ENCODE data around the gene CCDC142.
"Not testable (repeated sequence)": the region's sequence is repeated elsewhere in the genome, so short reads cannot be mapped to it uniquely, and the experiment has no call there.

CCDC142 gene

DNA sequence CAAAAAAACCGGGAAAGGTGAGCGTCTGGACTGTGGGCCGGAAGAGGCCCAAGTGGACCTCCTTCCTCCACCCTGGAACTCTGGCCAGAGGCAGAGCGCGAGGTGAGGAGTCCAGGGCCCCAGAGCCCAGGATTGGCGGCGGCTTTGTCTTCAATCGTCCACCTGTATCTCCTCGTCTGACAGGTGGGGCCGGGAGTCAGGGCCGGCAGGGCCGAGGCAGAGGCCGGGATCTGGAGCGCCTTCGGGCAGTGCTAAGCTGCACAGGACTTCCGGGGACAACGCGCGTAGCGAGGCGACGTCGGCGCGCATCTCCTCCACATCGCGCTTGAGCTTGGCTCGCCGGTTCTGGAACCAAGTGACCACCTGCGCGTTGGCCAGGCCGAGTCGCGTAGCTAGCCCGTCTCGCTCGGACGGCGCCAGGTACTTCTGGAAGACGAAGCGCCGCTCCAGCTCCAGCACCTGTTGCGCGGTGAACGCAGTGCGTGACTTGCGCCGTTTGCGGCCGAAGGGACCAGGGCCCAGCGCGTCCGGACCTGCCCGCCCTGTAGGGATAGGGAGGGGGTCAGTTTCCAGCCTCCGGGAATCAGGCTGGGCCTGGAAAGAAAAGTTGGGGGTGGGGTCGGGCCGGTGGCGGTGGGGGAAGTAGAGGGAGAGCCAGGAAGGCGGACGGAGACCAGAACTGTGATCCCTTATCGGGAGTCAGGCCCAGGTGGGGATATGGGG, 15.1 kb upstream of the CCDC142 start:
- Histone ChIP-seq H3K9ac (ENCODE audit: low read depth, low read length) (peak overlapping the region; percentile 53), H3K36me3 (ENCODE audit: insufficient read depth, low read length) (no peaks in the 10 kb centered on the region), H3K9me3 (ENCODE audit: control insufficient read depth, insufficient read depth, low read length) (no peaks in the 10 kb centered on the region), H3K4me1 (ENCODE audit: insufficient read depth, low read length) (peaks cover 4% of the 10 kb centered on the region; the same call in 1 of the 2 replicates)

DNA sequence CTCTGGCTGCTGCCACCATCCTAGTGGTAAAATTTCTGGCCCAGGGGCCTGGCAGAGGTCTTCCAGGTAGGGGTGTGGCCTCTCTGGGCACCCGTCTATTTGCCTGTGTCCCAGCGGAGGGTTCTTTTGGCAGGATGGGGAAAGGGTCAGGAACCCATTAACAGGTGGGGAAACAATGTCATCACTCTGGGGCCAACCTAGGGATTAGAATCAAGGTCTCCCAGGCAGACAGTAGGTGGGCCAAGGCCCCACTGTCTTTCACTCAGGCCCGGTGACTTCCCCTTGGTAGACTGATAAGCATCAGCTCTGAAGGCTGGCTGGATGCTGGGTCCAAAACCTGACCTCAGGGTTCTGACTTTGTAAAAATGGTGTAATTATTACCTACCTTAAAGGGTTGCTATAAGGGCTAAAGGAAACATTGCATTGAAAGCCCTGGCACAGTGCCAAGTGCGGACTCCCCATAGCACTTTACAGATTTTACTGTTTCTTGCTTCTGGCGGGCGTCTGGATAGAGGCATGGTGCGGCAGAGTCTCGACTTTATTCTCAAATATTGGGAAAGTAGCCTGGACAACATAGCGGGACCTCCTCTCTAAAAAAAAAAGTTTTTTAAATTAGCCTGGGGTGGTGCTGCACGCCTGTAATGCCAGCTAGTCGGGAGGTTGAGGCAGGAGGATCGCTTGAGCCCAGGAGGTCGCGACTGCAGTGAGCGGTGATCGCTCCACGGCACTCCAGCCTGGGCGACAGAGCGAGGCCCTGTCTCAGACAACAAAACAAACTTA, 14.4 kb upstream of the CCDC142 start:
- H3K4me1 ChIP-seq (ENCODE audit: insufficient read depth, low read length), result peaks cover 4% of the 10 kb centered on the region; the same call in 1 of the 2 replicates
- no peaks in the 10 kb centered on the region for H3K9me3 ChIP-seq (ENCODE audit: control insufficient read depth, insufficient read depth, low read length)
- 0 out of 2 replicates have a peak, but pooled peaks cover 2% of the 10 kb centered on the region for H3K36me3 ChIP-seq (ENCODE audit: insufficient read depth, low read length)
- H3K9ac ChIP-seq (ENCODE audit: low read depth, low read length), result peak overlapping the region; percentile 53; the same call in 1 of the 2 replicates

DNA sequence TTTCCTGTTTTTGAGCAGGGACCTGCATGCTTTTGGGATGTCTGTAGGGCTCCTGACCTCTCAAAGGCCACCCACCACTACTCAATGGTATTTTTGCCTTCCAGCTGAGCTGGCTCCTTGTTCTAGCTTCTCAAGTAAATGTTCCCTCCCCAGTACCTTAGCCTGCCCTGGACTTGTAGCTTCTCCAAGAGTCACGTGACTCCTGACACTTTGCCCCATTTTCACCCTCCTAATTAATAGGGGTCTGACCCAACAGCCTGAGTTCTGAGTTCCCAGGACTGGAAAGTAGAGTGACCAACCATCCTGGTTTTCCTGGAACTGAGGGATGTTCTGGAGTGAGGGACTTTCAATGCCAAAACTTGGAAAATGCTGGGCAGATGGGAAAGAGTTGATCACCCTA, 12.6 kb upstream of the CCDC142 start:
- H3K36me3 ChIP-seq (ENCODE audit: insufficient read depth, low read length), result 0 out of 2 replicates have a peak, but pooled peaks cover 9% of the 10 kb centered on the region
- no peaks in the 10 kb centered on the region for H3K9me3 ChIP-seq (ENCODE audit: control insufficient read depth, insufficient read depth, low read length)
- no peaks in the 10 kb centered on the region for H3K4me1 ChIP-seq (ENCODE audit: insufficient read depth, low read length)
- no peak overlapping the region for H3K9ac ChIP-seq (ENCODE audit: low read depth, low read length)

DNA sequence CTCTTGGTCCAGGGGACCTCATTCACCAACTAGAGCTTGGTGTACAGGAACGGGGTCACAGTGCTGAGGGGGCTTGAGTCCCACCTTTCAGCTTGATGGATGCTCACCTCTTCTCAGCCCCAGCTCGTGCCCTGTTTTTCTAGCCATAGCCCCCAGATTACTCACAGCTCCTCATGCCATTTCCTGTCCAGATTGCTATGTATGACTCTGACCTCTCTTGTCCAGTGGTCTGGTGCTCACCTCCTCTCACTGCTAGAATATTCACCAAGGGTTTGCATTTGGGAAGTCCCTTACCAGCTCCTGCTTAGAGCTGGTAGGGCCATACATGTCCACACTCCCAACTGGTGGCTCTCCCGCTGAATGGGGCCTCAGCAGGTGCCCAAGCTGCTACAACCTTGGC, 10.7 kb upstream of the CCDC142 start:
- no peaks in the 10 kb centered on the region for H3K9me3 ChIP-seq (ENCODE audit: control insufficient read depth, insufficient read depth, low read length)

DNA sequence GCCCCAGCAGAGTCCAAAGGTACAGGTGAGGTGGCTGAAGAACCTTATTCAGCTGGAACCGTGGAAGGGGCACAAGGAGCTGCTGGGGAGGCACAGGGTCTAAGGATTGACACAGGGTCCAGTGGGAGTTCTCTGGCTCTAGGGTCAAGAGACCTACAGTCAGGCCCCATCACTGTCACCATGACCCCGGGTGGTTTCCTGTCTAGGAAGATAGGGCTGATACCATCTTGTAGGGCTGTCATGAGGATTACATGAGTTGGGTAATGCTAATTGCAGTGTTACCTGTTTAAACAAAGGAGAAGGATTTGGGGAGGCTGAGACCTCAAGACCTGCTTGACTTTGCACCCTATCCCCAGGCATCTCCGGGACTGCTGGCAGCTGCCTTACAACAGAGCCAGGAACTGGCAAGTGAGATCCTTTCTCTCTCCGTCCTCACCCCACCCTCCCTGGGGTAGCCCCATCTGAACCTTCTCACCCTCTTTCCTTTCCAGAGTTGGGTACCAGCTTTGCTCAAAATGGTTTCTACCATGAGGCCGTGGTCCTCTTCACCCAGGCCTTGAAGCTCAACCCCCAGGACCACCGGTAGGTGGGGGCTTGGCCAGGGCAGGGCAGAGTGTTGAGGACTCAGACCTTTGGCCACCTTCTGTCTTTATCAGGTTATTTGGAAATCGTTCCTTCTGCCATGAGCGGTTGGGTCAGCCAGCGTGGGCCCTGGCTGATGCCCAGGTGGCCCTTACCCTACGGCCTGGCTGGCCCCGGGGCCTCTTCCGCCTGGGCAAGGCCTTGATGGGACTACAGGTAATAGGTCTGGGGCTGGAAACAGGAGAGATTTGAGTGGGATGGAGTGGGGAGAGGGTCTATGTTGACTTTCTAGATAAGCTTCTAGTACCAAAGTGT, 9.1 kb upstream of the CCDC142 start:
- 0 out of 2 replicates have a peak, but pooled peaks cover 9% of the 10 kb centered on the region for H3K36me3 ChIP-seq (ENCODE audit: insufficient read depth, low read length)
- H3K9me3 ChIP-seq (ENCODE audit: control insufficient read depth, insufficient read depth, low read length), result no peaks in the 10 kb centered on the region
- no peaks in the 10 kb centered on the region for H3K4me1 ChIP-seq (ENCODE audit: insufficient read depth, low read length)
- no peak overlapping the region for H3K9ac ChIP-seq (ENCODE audit: low read depth, low read length)

More for the DNA sequence above, 10.7 kb upstream of the CCDC142 start:
- no peaks in the 10 kb centered on the region for H3K4me1 ChIP-seq (ENCODE audit: insufficient read depth, low read length)
- H3K9ac ChIP-seq (ENCODE audit: low read depth, low read length), result no peak overlapping the region
- 0 out of 2 replicates have a peak, but pooled peaks cover 9% of the 10 kb centered on the region for H3K36me3 ChIP-seq (ENCODE audit: insufficient read depth, low read length)

DNA sequence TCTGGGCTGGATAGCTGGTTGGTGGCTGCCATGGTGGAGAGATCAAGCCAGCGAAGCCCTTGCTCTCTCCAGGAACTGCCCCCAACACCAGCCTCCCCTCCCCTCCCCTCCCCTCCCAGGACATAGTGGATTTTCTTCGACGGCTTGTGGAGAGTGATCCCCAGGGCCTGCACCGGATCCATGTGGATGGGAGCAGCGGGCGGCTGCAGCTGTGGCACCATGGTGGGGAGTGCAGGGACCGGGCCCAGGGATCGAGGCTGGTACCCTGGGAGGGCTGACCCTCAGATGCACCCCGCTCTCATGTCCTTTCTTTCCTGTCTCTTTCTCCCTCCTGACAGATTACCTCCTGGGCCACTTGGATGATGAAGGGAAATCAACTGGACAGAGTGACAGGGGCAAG, 7.1 kb upstream of the CCDC142 start:
- Histone ChIP-seq H3K4me1 (ENCODE audit: insufficient read depth, low read length) (no peaks in the 10 kb centered on the region), H3K36me3 (ENCODE audit: insufficient read depth, low read length) (0 out of 2 replicates have a peak, but pooled peaks cover 9% of the 10 kb centered on the region), H3K9me3 (ENCODE audit: control insufficient read depth, insufficient read depth, low read length) (no peaks in the 10 kb centered on the region), H3K9ac (ENCODE audit: low read depth, low read length) (no peak overlapping the region)

DNA sequence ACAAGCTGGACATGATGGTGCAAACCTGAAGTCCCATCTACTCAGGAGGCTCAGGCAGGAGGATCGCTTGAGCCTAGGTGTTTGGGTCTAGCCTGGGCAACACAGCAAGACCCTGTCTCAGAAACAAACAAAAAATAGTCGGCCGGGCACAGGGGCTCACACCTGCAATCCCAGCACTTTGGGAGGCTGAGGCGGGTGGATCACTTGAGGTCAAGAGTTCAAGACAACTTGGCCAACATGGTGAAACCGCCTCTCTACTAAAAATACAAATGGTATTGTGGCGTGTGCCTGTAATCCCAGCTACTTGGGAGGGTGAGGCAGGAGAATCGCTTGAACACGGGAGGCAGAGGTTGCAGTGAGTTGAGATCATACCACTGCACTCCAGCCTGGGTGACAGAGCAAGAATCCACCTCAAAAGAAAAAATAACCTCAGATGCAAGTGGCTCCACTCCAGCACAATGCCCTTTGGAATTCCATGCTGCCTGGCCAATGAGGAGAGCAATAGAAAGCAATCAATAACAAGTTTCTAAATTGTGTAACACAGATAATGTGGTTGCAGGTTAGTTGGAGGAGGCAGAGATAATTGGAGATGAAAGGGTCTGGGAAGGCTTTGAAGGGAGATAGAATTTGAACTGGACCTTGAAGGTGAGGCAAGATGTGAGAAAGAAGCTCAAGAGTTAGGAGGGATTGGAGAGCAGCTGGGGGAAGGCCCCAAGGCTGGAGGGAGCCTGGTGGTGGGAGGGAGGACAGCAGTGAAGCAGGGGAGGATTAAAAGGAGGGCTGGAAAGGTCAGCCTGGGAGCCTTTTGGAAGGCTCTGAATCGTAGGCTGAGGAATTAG, 6.1 kb upstream of the CCDC142 start:
- Histone ChIP-seq H3K4me1 (ENCODE audit: insufficient read depth, low read length) (no peaks in the 10 kb centered on the region), H3K36me3 (ENCODE audit: insufficient read depth, low read length) (0 out of 2 replicates have a peak, but pooled peaks cover 9% of the 10 kb centered on the region), H3K9ac (ENCODE audit: low read depth, low read length) (no peak overlapping the region), H3K9me3 (ENCODE audit: control insufficient read depth, insufficient read depth, low read length) (no peaks in the 10 kb centered on the region)

DNA sequence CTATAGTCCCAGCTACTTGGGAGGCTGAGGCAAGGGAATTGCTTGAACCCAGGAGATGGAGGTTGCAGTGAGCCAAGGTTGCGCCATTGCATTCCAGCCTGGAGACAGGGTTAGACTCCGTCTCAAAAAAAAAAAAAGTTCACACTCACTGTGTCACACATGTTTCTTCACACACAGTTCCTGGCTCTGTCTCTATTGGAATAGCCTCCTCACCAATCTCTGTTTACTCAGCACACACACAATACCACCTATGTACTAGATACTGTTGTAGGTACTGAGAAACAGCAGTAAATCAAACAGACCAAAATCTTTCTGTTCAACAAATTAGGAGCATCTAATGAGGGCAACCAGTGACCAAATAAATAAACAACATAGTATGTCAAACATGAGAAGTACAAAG, 3.3 kb upstream of the CCDC142 start:
- no peak overlapping the region for H3K9ac ChIP-seq (ENCODE audit: low read depth, low read length)
- no peaks in the 10 kb centered on the region for H3K36me3 ChIP-seq (ENCODE audit: insufficient read depth, low read length)

DNA sequence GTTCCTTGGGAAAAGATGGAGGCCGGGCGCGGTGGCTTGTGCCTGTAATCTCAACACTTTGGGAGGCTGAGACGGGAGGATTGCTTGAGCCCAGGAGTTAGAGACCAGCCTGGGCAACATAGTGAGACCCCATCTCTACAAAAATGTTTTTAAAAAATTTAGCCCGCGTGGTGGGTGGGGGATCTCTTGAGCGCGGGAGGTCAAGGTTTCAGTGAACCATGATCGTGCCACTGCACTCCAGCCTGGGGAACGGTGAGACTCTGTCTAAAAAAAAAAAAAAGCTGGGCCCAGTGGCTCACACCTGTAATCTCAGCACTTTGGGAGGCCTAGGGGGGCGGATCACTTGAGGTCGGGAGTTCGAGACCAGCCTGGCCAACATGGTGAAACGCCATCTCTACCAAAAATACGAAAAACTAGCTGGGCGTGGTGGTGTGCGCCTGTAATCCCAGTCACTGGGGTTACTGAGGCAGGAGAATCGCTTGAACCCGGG, 922 bp upstream of the CCDC142 start:
- not testable (repeated sequence) for H3K9me3 ChIP-seq (ENCODE audit: control insufficient read depth, insufficient read depth, low read length); H3K36me3 ChIP-seq (ENCODE audit: insufficient read depth, low read length); H3K4me1 ChIP-seq (ENCODE audit: insufficient read depth, low read length)
- H3K9ac ChIP-seq (ENCODE audit: low read depth, low read length), result peak overlapping the region; percentile 99; the same call in 1 of the 2 replicates

More for the DNA sequence above, 3.3 kb upstream of the CCDC142 start:
- no peaks in the 10 kb centered on the region for H3K4me1 ChIP-seq (ENCODE audit: insufficient read depth, low read length)
- no peaks in the 10 kb centered on the region for H3K9me3 ChIP-seq (ENCODE audit: control insufficient read depth, insufficient read depth, low read length)

DNA sequence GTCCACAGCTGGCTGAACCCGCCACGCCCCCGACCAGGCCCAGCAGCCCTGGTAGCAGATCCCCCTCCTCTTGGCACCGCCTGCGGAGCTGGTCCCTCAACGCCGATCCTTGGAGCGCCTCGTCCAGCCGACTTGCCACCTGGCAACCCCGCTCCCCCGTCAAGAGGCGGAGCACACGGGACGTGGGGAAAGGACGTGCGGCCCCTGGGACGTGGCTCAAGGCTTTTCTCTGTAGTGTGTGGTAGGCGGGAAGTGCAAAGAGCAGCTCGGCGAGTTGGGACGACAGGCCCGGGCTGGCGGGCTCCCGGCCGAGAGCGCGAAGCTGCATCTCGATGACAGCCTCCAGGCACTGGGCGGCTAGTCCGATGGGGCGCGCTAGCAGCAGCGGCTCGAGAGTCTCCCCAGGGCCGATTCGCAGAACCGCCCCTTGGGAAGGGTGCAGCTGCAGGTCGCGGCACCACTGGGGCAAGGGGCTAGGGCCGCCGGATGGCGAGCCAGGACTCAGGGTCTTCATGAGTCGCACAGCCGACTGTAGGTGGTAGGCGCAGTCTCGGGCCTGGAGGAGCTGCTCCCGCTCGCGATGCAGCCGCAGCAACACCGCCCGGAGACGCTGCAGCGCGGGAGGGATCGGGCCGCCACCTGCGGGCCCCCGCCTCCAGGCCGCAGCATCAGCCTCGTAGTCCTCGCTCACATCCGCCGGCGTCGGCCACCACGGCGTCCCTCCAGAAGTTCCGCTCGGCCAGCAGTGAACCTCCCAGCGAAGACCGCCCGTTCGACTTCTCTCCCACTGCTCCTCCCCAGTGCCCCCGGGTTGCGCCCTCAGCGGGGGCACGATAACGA, 617 bp downstream of the CCDC142 start:
- H3K9me3 ChIP-seq (ENCODE audit: control insufficient read depth, insufficient read depth, low read length), result no peaks in the 10 kb centered on the region
- H3K4me1 ChIP-seq (ENCODE audit: insufficient read depth, low read length), result no peaks in the 10 kb centered on the region
- no peaks in the 10 kb centered on the region; the same call in 1 of the 2 replicates for H3K36me3 ChIP-seq (ENCODE audit: insufficient read depth, low read length)
- peak overlapping the region; percentile 99 for H3K9ac ChIP-seq (ENCODE audit: low read depth, low read length)

DNA sequence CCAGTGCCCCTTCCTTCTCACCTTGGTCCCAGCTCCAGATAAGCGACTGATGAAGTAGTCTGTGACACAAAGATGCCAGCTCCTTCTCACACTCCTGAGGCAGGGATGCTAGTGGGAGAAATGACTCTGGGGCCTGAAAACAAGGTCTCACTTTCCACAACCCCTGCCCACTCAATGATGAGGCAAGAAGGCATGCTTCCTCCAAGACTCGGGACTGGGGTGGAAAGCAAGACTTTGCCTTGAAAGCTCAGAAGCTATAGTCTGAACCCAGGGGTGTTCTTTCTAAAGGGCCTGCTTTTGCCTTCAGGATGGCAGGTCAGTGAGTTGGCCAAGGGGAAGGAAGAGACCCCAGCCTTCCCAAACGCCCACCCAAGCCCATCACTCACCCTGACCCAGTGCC, 1.4 kb downstream of the CCDC142 start:
- no peaks in the 10 kb centered on the region for H3K4me1 ChIP-seq (ENCODE audit: insufficient read depth, low read length)
- peak overlapping the region; percentile 99 for H3K9ac ChIP-seq (ENCODE audit: low read depth, low read length)
- H3K36me3 ChIP-seq (ENCODE audit: insufficient read depth, low read length), result no peaks in the 10 kb centered on the region; the same call in 1 of the 2 replicates
- H3K9me3 ChIP-seq (ENCODE audit: control insufficient read depth, insufficient read depth, low read length), result no peaks in the 10 kb centered on the region

DNA sequence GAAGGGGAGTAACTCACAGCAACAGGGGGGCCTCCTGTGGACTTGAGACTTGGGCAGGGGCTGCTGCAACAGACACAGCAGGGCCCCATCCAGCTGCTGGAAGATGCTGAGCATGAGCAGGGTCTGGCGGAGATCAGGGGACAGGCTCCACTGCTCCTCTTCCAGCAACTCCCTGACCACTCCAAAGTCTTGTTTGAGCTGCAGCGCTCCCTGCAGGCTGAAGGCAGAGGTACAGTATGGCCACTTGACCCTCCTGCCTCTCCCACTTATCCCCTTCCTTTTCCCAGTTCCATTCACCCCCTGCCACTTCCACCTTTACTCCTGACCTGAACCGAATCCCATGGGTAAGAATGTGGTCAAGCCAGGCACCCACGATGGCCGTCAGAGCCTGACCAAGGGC, 7.9 kb downstream of the CCDC142 start:
- no peaks in the 10 kb centered on the region for H3K4me1 ChIP-seq (ENCODE audit: insufficient read depth, low read length)
- H3K9ac ChIP-seq (ENCODE audit: low read depth, low read length), result no peak overlapping the region
- H3K9me3 ChIP-seq (ENCODE audit: control insufficient read depth, insufficient read depth, low read length), result no peaks in the 10 kb centered on the region
- H3K36me3 ChIP-seq (ENCODE audit: insufficient read depth, low read length), result no peaks in the 10 kb centered on the region; the same call in none of the 2 replicates

Data from ES-I3 (cell line).